Parathyroid adenoma (tissue), 2 donors: ENCODE results near the gene ERLEC1.

ENCODE experiments used
- H2AFZ ChIP-seq: fragments of 300-600 bp; sonication (generic); one replicate; pipeline ENCODE4 v1.7.0; 2017; ENCODE audit warnings: antibody characterized with exemption, mild to moderate bottlenecking
- H3K27ac ChIP-seq: fragments of 300-600 bp; sonication (generic); one replicate; pipeline ENCODE4 v1.7.0; 2017
- H3K27me3 ChIP-seq: fragments of 300-600 bp; sonication (generic); one replicate; pipeline ENCODE4 v1.7.0; 2017; ENCODE audit warnings: low read length; ENCODE audit not compliant: control insufficient read depth, insufficient read depth
- H3K36me3 ChIP-seq: fragments of 300-600 bp; sonication (generic); one replicate; pipeline ENCODE4 v1.7.0; 2017; ENCODE audit warnings: low read length; ENCODE audit not compliant: control insufficient read depth, insufficient read depth
- H3K4me1 ChIP-seq: fragments of 300-600 bp; sonication (generic); one replicate; pipeline ENCODE4 v1.7.0; 2017; ENCODE audit warnings: control low read depth
- H3K4me2 ChIP-seq: fragments of 300-600 bp; sonication (generic); one replicate; pipeline ENCODE4 v1.7.0; 2017; ENCODE audit warnings: low read length
- H3K4me3 ChIP-seq: fragments of 300-600 bp; sonication (generic); one replicate; pipeline ENCODE4 v1.7.0; 2017; ENCODE audit warnings: low read depth, low read length
- H3K79me2 ChIP-seq: fragments of 300-600 bp; sonication (generic); one replicate; pipeline ENCODE4 v1.7.0; 2017; ENCODE audit warnings: control low read depth
- H3K9ac ChIP-seq: fragments of 300-600 bp; sonication (generic); one replicate; pipeline ENCODE4 v1.7.0; 2017; ENCODE audit warnings: mild to moderate bottlenecking
- H3K9me3 ChIP-seq: fragments of 300-600 bp; sonication (generic); one replicate; pipeline ENCODE4 v1.7.0; 2017; ENCODE audit warnings: low read length; ENCODE audit not compliant: control insufficient read depth
- CTCF ChIP-seq: fragments of 300-600 bp; sonication (generic); IDR thresholded peaks from one replicate; pipeline ENCODE4 v1.7.0; 2017; ENCODE audit warnings: antibody characterized with exemption, mild to moderate bottlenecking
- donor health status: primary hyperparathyroidism.

Gene ERLEC1

GRCh38 chr2:53865962-53866361, 79.1 kb downstream of the ERLEC1 start:
- Histone ChIP-seq H3K4me1 (peaks cover 5% of the 10 kb centered on the region), H3K27me3 (no peaks in the 10 kb centered on the region), H2AFZ (no peak overlapping the region), H3K9me3 (no peaks in the 10 kb centered on the region), H3K27ac (peak overlapping the region; percentile 22), H3K4me3 (no peak overlapping the region), H3K79me2 (no peaks in the 10 kb centered on the region), H3K4me2 (peak overlapping the region; percentile 29), H3K36me3 (no peaks in the 10 kb centered on the region), H3K9ac (no peak overlapping the region)
- no peak for TF ChIP-seq CTCF

DNA sequence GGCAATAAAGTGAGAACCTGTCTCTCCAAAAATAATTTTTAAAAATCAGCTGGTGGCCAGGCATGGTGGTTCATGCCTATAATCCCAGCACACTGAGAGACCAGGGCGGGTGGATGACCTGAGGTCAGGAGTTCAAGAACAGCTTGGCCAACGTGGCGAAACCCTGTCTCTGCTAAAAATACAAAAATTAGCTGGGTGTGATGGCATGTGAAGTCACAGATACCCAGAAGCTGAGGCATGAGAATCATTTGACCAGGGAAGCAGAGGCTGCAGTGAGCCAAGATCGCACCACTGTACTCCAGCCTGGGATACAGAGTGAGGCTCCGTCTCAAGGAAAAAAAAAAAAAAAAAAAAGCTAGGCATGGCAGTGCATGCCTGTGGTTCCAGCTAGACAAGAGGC, 80.3 kb downstream of the ERLEC1 start:
- H3K9me3 ChIP-seq: no peaks in the 10 kb centered on the region
- TF ChIP-seq CTCF: no peak
- H3K79me2 ChIP-seq: no peaks in the 10 kb centered on the region
- no peaks in the 10 kb centered on the region for H3K36me3 ChIP-seq
- H3K4me3 ChIP-seq: no peak overlapping the region
- H3K27me3 ChIP-seq: no peaks in the 10 kb centered on the region
- peaks cover 5% of the 10 kb centered on the region for H3K4me1 ChIP-seq
- no peak overlapping the region for H2AFZ ChIP-seq
- H3K9ac ChIP-seq: no peak overlapping the region
- no peak overlapping the region for H3K27ac ChIP-seq
- no peak overlapping the region for H3K4me2 ChIP-seq

- Histone ChIP-seq H3K4me1 (peaks cover 5% of the 10 kb centered on the region), H2AFZ (no peak overlapping the region), H3K27ac (no peak overlapping the region), H3K9ac (no peak overlapping the region), H3K4me3 (no peak overlapping the region), H3K9me3 (no peaks in the 10 kb centered on the region), H3K27me3 (no peaks in the 10 kb centered on the region), H3K36me3 (no peaks in the 10 kb centered on the region), H3K79me2 (no peaks in the 10 kb centered on the region), H3K4me2 (no peak overlapping the region)
- no peak for TF ChIP-seq CTCF
Measured at GRCh38 chr2:53867773-53868172, 80.9 kb downstream of the ERLEC1 start.
